ENCODE results near the gene KCTD3. TPM values are rescaled to one million over a fixed set of nuclear protein-coding genes. Genes with fewer than 3 reads are reported as not detected.

Gene KCTD3
- total RNA-seq, 2 experiments from 2014 or later, result 3.3 to 3.9 TPM

GRCh38 chr1:215637041-215637573 is 70.0 kb downstream of the KCTD3 start:
- Mint-ChIP-seq H3K4me1 (no peaks in the 10 kb centered on the region), H3K4me3 (no peak overlapping the region), H3K27me3 (peaks cover 3% of the 10 kb centered on the region), H3K36me3 (no peaks in the 10 kb centered on the region), H3K9me3 (no peaks in the 10 kb centered on the region), H3K27ac (no peak overlapping the region)
- DNase-seq (no peak), ATAC-seq (ENCODE audit: low read depth) (no peak)
- POLR2A ChIA-PET, result no interaction called here

GRCh38 chr1:215640429-215641148 is 73.5 kb downstream of the KCTD3 start:
- H3K27me3 Mint-ChIP-seq, result peaks cover 1% of the 10 kb centered on the region
- no peaks in the 10 kb centered on the region for H3K9me3 Mint-ChIP-seq
- no peak for ATAC-seq (ENCODE audit: low read depth)
- H3K36me3 Mint-ChIP-seq, result no peaks in the 10 kb centered on the region
- H3K4me1 Mint-ChIP-seq, result no peaks in the 10 kb centered on the region
- H3K4me3 Mint-ChIP-seq, result no peak overlapping the region
- DNase-seq, result no peak
- POLR2A ChIA-PET, result no interaction called here
- no peak overlapping the region for H3K27ac Mint-ChIP-seq

GRCh38 chr1:215643592-215644321 is 76.7 kb downstream of the KCTD3 start:
- Mint-ChIP-seq H3K4me3 (no peak overlapping the region), H3K4me1 (no peaks in the 10 kb centered on the region), H3K36me3 (no peaks in the 10 kb centered on the region), H3K27me3 (no peaks in the 10 kb centered on the region), H3K9me3 (no peaks in the 10 kb centered on the region), H3K27ac (no peak overlapping the region)
- no peak for DNase-seq
- POLR2A ChIA-PET, result no interaction called here
- no peak for ATAC-seq (ENCODE audit: low read depth)

- Mint-ChIP-seq H3K27me3 (no peaks in the 10 kb centered on the region), H3K9me3 (no peaks in the 10 kb centered on the region), H3K27ac (no peak overlapping the region), H3K4me3 (no peak overlapping the region), H3K36me3 (no peaks in the 10 kb centered on the region), H3K4me1 (no peaks in the 10 kb centered on the region)
- no peak for ATAC-seq (ENCODE audit: low read depth)
- POLR2A ChIA-PET, result no interaction called here
- no peak for DNase-seq
These were observed 78.1 kb downstream of the KCTD3 start for GRCh38 chr1:215645182-215645581.

GRCh38 chr1:215645861-215646260 is 78.8 kb downstream of the KCTD3 start:
- no peaks in the 10 kb centered on the region for H3K4me1 Mint-ChIP-seq
- ATAC-seq (ENCODE audit: low read depth) (no peak), DNase-seq (no peak)
- no peaks in the 10 kb centered on the region for H3K36me3 Mint-ChIP-seq
- no peaks in the 10 kb centered on the region for H3K9me3 Mint-ChIP-seq
- no peak overlapping the region for H3K27ac Mint-ChIP-seq
- H3K4me3 Mint-ChIP-seq, result no peak overlapping the region
- H3K27me3 Mint-ChIP-seq, result peaks cover 1% of the 10 kb centered on the region
- POLR2A ChIA-PET, result no interaction called here

GRCh38 chr1:215647738-215648137 is 80.6 kb downstream of the KCTD3 start:
- Mint-ChIP-seq H3K36me3 (no peaks in the 10 kb centered on the region), H3K27me3 (peaks cover 1% of the 10 kb centered on the region), H3K9me3 (no peaks in the 10 kb centered on the region), H3K27ac (no peak overlapping the region), H3K4me1 (no peaks in the 10 kb centered on the region), H3K4me3 (no peak overlapping the region)
- ATAC-seq (ENCODE audit: low read depth), result no peak
- POLR2A ChIA-PET, result no interaction called here
- DNase-seq, result no peak

- H3K4me3 Mint-ChIP-seq, result no peak overlapping the region
- ATAC-seq (ENCODE audit: low read depth) (no peak), DNase-seq (no peak)
- no peak overlapping the region for H3K27ac Mint-ChIP-seq
- H3K27me3 Mint-ChIP-seq, result peaks cover 5% of the 10 kb centered on the region
- H3K4me1 Mint-ChIP-seq, result no peaks in the 10 kb centered on the region
- H3K36me3 Mint-ChIP-seq, result no peaks in the 10 kb centered on the region
- POLR2A ChIA-PET, result no interaction called here
- no peaks in the 10 kb centered on the region for H3K9me3 Mint-ChIP-seq
These were observed 81.9 kb downstream of the KCTD3 start for GRCh38 chr1:215648957-215649356.

GRCh38 chr1:215650446-215651149 is 83.5 kb downstream of the KCTD3 start:
- ATAC-seq (ENCODE audit: low read depth) (no peak), DNase-seq (no peak)
- no peak overlapping the region for H3K4me3 Mint-ChIP-seq
- H3K4me1 Mint-ChIP-seq, result no peaks in the 10 kb centered on the region
- peaks cover 5% of the 10 kb centered on the region for H3K27me3 Mint-ChIP-seq
- no peak overlapping the region for H3K27ac Mint-ChIP-seq
- POLR2A ChIA-PET, result no interaction called here
- no peaks in the 10 kb centered on the region for H3K9me3 Mint-ChIP-seq
- no peaks in the 10 kb centered on the region for H3K36me3 Mint-ChIP-seq

GRCh38 chr1:215651867-215652266 is 84.8 kb downstream of the KCTD3 start:
- Mint-ChIP-seq H3K27me3 (peaks cover 5% of the 10 kb centered on the region), H3K36me3 (no peaks in the 10 kb centered on the region), H3K9me3 (no peaks in the 10 kb centered on the region), H3K4me1 (no peaks in the 10 kb centered on the region), H3K27ac (no peak overlapping the region), H3K4me3 (no peak overlapping the region)
- ATAC-seq (ENCODE audit: low read depth), result no peak
- POLR2A ChIA-PET, result no interaction called here
- no peak for DNase-seq

- no peak overlapping the region for H3K27ac Mint-ChIP-seq
- POLR2A ChIA-PET, result no interaction called here
- no peaks in the 10 kb centered on the region for H3K9me3 Mint-ChIP-seq
- ATAC-seq (ENCODE audit: low read depth), result no peak
- H3K36me3 Mint-ChIP-seq, result no peaks in the 10 kb centered on the region
- peaks cover 5% of the 10 kb centered on the region for H3K27me3 Mint-ChIP-seq
- no peaks in the 10 kb centered on the region for H3K4me1 Mint-ChIP-seq
- DNase-seq, result no peak
- H3K4me3 Mint-ChIP-seq, result no peak overlapping the region
These were observed 85.3 kb downstream of the KCTD3 start for GRCh38 chr1:215652371-215652770.

- DNase-seq, result no peak
- no peak overlapping the region for H3K27ac Mint-ChIP-seq
- no peak overlapping the region for H3K4me3 Mint-ChIP-seq
- H3K36me3 Mint-ChIP-seq, result no peaks in the 10 kb centered on the region
- H3K9me3 Mint-ChIP-seq, result no peaks in the 10 kb centered on the region
- H3K4me1 Mint-ChIP-seq, result no peaks in the 10 kb centered on the region
- no peak for ATAC-seq (ENCODE audit: low read depth)
- peaks cover 4% of the 10 kb centered on the region for H3K27me3 Mint-ChIP-seq
- POLR2A ChIA-PET, result no interaction called here
These were observed 89.9 kb downstream of the KCTD3 start for GRCh38 chr1:215657047-215657446.

GRCh38 chr1:215660259-215660658 is 93.2 kb downstream of the KCTD3 start:
- no peaks in the 10 kb centered on the region for H3K4me1 Mint-ChIP-seq
- no peaks in the 10 kb centered on the region for H3K9me3 Mint-ChIP-seq
- no peaks in the 10 kb centered on the region for H3K36me3 Mint-ChIP-seq
- ATAC-seq (ENCODE audit: low read depth) (no peak), DNase-seq (no peak)
- no peak overlapping the region for H3K4me3 Mint-ChIP-seq
- no peak overlapping the region for H3K27ac Mint-ChIP-seq
- POLR2A ChIA-PET, result no interaction called here
- H3K27me3 Mint-ChIP-seq, result no peaks in the 10 kb centered on the region

- DNase-seq, result no peak
- no peaks in the 10 kb centered on the region for H3K9me3 Mint-ChIP-seq
- no peak overlapping the region for H3K4me3 Mint-ChIP-seq
- no peak overlapping the region for H3K27ac Mint-ChIP-seq
- ATAC-seq (ENCODE audit: low read depth), result no peak
- no peaks in the 10 kb centered on the region for H3K36me3 Mint-ChIP-seq
- H3K27me3 Mint-ChIP-seq, result peaks cover 2% of the 10 kb centered on the region
- POLR2A ChIA-PET, result no interaction called here
- no peaks in the 10 kb centered on the region for H3K4me1 Mint-ChIP-seq
These were observed 93.9 kb downstream of the KCTD3 start for GRCh38 chr1:215661033-215661432.

GRCh38 chr1:215665215-215665614 is 98.1 kb downstream of the KCTD3 start:
- Mint-ChIP-seq H3K27ac (no peak overlapping the region), H3K9me3 (no peaks in the 10 kb centered on the region), H3K27me3 (peaks cover 2% of the 10 kb centered on the region), H3K4me3 (no peak overlapping the region), H3K4me1 (no peaks in the 10 kb centered on the region), H3K36me3 (no peaks in the 10 kb centered on the region)
- ATAC-seq (ENCODE audit: low read depth) (no peak), DNase-seq (no peak)
- POLR2A ChIA-PET, result no interaction called here

Data from activated naive CD8-positive, alpha-beta T cell treated with anti-CD3 and anti-CD28 coated beads, Interleukin-2, amount 10 ng/mL, durations not matched to agents 7 days and 5 days (primary cell).